Memory B cell (primary cell): ENCODE results near the gene IFNL3.
A peak's percentile ranks its signal among the peaks of the same experiment; 100 is the strongest.
"Not testable (repeated sequence)": the region's sequence is repeated elsewhere in the genome, so short reads cannot be mapped to it uniquely, and the experiment has no call there.

ENCODE experiments used
- ATAC-seq: fragments of 150-1000 bp; cut with Tn5 transposase; 2 replicates; pipeline ENCODE4 v1.10.0; 2021; ENCODE audit warnings: low read depth, mild to moderate bottlenecking, moderate library complexity
- DNase-seq, 2 donors: peaks; one replicate each; pipeline ENCODE4 v3.0.0; 2022; ENCODE audit warnings: low spot score in 2 of 2
- H3K27ac Mint-ChIP-seq: one replicate; pipeline ENCODE4 v1.8.0; 2022; ENCODE audit warnings: mild to moderate bottlenecking, moderate library complexity, mixed read lengths
- H3K27me3 Mint-ChIP-seq: one replicate; pipeline ENCODE4 v1.8.0; 2022; ENCODE audit warnings: mixed read lengths
- H3K36me3 Mint-ChIP-seq: one replicate; pipeline ENCODE4 v1.8.0; 2022; ENCODE audit warnings: mild to moderate bottlenecking, mixed read lengths
- H3K4me1 Mint-ChIP-seq: one replicate; pipeline ENCODE4 v1.8.0; 2022; ENCODE audit warnings: mixed read lengths
- H3K4me3 Mint-ChIP-seq: one replicate; pipeline ENCODE4 v1.8.0; 2022; ENCODE audit warnings: mild to moderate bottlenecking, moderate library complexity, mixed read lengths
- H3K9me3 Mint-ChIP-seq: one replicate; pipeline ENCODE4 v1.8.0; 2022; ENCODE audit warnings: mixed read lengths

The IFNL3 gene

GRCh38 chr19:39218230-39219007, 26.4 kb downstream of the IFNL3 start:
- DNase-seq (no peak), ATAC-seq (no peak)
- Mint-ChIP-seq H3K27ac (no peak overlapping the region), H3K4me1 (no peaks in the 10 kb centered on the region), H3K4me3 (no peak overlapping the region), H3K27me3 (peaks cover 22% of the 10 kb centered on the region), H3K36me3 (peaks cover 4% of the 10 kb centered on the region), H3K9me3 (peaks cover 5% of the 10 kb centered on the region)

GRCh38 chr19:39217094-39217493, 27.7 kb downstream of the IFNL3 start:
- peaks cover 4% of the 10 kb centered on the region for H3K36me3 Mint-ChIP-seq
- no peak overlapping the region for H3K27ac Mint-ChIP-seq
- H3K9me3 Mint-ChIP-seq: peaks cover 5% of the 10 kb centered on the region
- DNase-seq (no peak), ATAC-seq (no peak)
- H3K4me1 Mint-ChIP-seq: no peaks in the 10 kb centered on the region
- H3K27me3 Mint-ChIP-seq: peaks cover 21% of the 10 kb centered on the region
- no peak overlapping the region for H3K4me3 Mint-ChIP-seq

GRCh38 chr19:39215323-39215722, 29.5 kb downstream of the IFNL3 start:
- not testable (repeated sequence) for ATAC-seq, H3K27ac Mint-ChIP-seq, DNase-seq, H3K36me3 Mint-ChIP-seq, H3K4me3 Mint-ChIP-seq, H3K4me1 Mint-ChIP-seq, H3K9me3 Mint-ChIP-seq
- peaks cover 12% of the 10 kb centered on the region for H3K27me3 Mint-ChIP-seq

GRCh38 chr19:39212375-39212742, 32.4 kb downstream of the IFNL3 start:
- DNase-seq (no peak), ATAC-seq (peak; percentile 69)
- Mint-ChIP-seq H3K9me3 (peaks cover 5% of the 10 kb centered on the region), H3K36me3 (peaks cover 4% of the 10 kb centered on the region), H3K4me1 (no peaks in the 10 kb centered on the region), H3K27ac (no peak overlapping the region), H3K4me3 (no peak overlapping the region), H3K27me3 (peaks cover 8% of the 10 kb centered on the region)

GRCh38 chr19:39211731-39212374, 33.0 kb downstream of the IFNL3 start:
- ATAC-seq: no peak
- Mint-ChIP-seq H3K4me1 (no peaks in the 10 kb centered on the region), H3K9me3 (peaks cover under 1% of the 10 kb centered on the region), H3K27ac (no peak overlapping the region), H3K36me3 (no peaks in the 10 kb centered on the region), H3K27me3 (peaks cover 3% of the 10 kb centered on the region), H3K4me3 (no peak overlapping the region)
- no peak for DNase-seq

GRCh38 chr19:39209196-39209595, 35.6 kb downstream of the IFNL3 start:
- Mint-ChIP-seq H3K4me1 (no peaks in the 10 kb centered on the region), H3K9me3 (no peaks in the 10 kb centered on the region), H3K27ac (no peak overlapping the region), H3K4me3 (no peak overlapping the region), H3K27me3 (peaks cover 9% of the 10 kb centered on the region), H3K36me3 (no peaks in the 10 kb centered on the region)
- ATAC-seq: no peak
- DNase-seq: no peak

GRCh38 chr19:39208175-39208795, 36.5 kb downstream of the IFNL3 start:
- no peaks in the 10 kb centered on the region for H3K4me1 Mint-ChIP-seq
- no peak for DNase-seq
- ATAC-seq: no peak
- no peaks in the 10 kb centered on the region for H3K9me3 Mint-ChIP-seq
- no peak overlapping the region for H3K27ac Mint-ChIP-seq
- H3K36me3 Mint-ChIP-seq: no peaks in the 10 kb centered on the region
- no peak overlapping the region for H3K4me3 Mint-ChIP-seq
- H3K27me3 Mint-ChIP-seq: peaks cover 11% of the 10 kb centered on the region

GRCh38 chr19:39207293-39207836, 37.4 kb downstream of the IFNL3 start:
- Mint-ChIP-seq H3K9me3 (no peaks in the 10 kb centered on the region), H3K27ac (no peak overlapping the region), H3K27me3 (peaks cover 16% of the 10 kb centered on the region), H3K36me3 (peaks cover 2% of the 10 kb centered on the region), H3K4me3 (no peak overlapping the region), H3K4me1 (no peaks in the 10 kb centered on the region)
- DNase-seq (no peak), ATAC-seq (no peak)

GRCh38 chr19:39206122-39206521, 38.7 kb downstream of the IFNL3 start:
- H3K36me3 Mint-ChIP-seq: peaks cover 2% of the 10 kb centered on the region
- H3K4me3 Mint-ChIP-seq: no peak overlapping the region
- H3K27ac Mint-ChIP-seq: no peak overlapping the region
- peaks cover 20% of the 10 kb centered on the region for H3K27me3 Mint-ChIP-seq
- DNase-seq (no peak), ATAC-seq (no peak)
- H3K4me1 Mint-ChIP-seq: no peaks in the 10 kb centered on the region
- no peaks in the 10 kb centered on the region for H3K9me3 Mint-ChIP-seq

GRCh38 chr19:39205449-39205764, 39.4 kb downstream of the IFNL3 start:
- Mint-ChIP-seq H3K9me3 (no peaks in the 10 kb centered on the region), H3K4me3 (no peak overlapping the region), H3K27ac (no peak overlapping the region), H3K27me3 (peaks cover 27% of the 10 kb centered on the region), H3K4me1 (no peaks in the 10 kb centered on the region), H3K36me3 (peaks cover 2% of the 10 kb centered on the region)
- DNase-seq: no peak
- ATAC-seq: no peak

- Mint-ChIP-seq H3K27me3 (peaks cover 34% of the 10 kb centered on the region), H3K9me3 (no peaks in the 10 kb centered on the region), H3K4me3 (no peak within 1 kb of the TSS), H3K27ac (no peak within 1 kb of the TSS), H3K36me3 (peaks cover 2% of the 10 kb centered on the region), H3K4me1 (no peaks in the 10 kb centered on the region)
- ATAC-seq (no peak), DNase-seq (no peak)
These were observed 41.1 kb downstream of the IFNL3 start, which contains the start of gene SYCN for GRCh38 chr19:39203372-39204341. TSS of gene SYCN (minus strand) at chr19:39204263. CDS start at chr19:39204254, 9 bp downstream.

- ATAC-seq (no peak), DNase-seq (no peak)
- Mint-ChIP-seq H3K4me1 (no peaks in the 10 kb centered on the region), H3K27ac (no peak overlapping the region), H3K36me3 (peaks cover 2% of the 10 kb centered on the region), H3K27me3 (peaks cover 34% of the 10 kb centered on the region), H3K4me3 (no peak overlapping the region), H3K9me3 (no peaks in the 10 kb centered on the region)
These were observed 41.8 kb downstream of the IFNL3 start for GRCh38 chr19:39202998-39203355.

GRCh38 chr19:39200803-39201115, 44.0 kb downstream of the IFNL3 start:
- DNase-seq: no peak
- peaks cover 2% of the 10 kb centered on the region for H3K36me3 Mint-ChIP-seq
- H3K27ac Mint-ChIP-seq: no peak overlapping the region
- no peak for ATAC-seq
- no peaks in the 10 kb centered on the region for H3K9me3 Mint-ChIP-seq
- H3K4me3 Mint-ChIP-seq: no peak overlapping the region
- peaks cover 41% of the 10 kb centered on the region for H3K27me3 Mint-ChIP-seq
- H3K4me1 Mint-ChIP-seq: peaks cover 9% of the 10 kb centered on the region
